Measurements from ENCODE around the gene SFXN5.

GRCh38 chr2:73070643-73071359, 711 bp downstream of the SFXN5 start:
- TF ChIP-seq, protein P1, sequence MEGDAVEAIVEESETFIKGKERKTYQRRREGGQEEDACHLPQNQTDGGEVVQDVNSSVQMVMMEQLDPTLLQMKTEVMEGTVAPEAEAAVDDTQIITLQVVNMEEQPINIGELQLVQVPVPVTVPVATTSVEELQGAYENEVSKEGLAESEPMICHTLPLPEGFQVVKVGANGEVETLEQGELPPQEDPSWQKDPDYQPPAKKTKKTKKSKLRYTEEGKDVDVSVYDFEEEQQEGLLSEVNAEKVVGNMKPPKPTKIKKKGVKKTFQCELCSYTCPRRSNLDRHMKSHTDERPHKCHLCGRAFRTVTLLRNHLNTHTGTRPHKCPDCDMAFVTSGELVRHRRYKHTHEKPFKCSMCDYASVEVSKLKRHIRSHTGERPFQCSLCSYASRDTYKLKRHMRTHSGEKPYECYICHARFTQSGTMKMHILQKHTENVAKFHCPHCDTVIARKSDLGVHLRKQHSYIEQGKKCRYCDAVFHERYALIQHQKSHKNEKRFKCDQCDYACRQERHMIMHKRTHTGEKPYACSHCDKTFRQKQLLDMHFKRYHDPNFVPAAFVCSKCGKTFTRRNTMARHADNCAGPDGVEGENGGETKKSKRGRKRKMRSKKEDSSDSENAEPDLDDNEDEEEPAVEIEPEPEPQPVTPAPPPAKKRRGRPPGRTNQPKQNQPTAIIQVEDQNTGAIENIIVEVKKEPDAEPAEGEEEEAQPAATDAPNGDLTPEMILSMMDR (IDR thresholded peaks at IDR 0.05) = no peak
- TF ChIP-seq POLR2A (IDR thresholded peaks at IDR 0.05) = peak; percentile 62 to 69

Data from Peyer's patch (tissue), 4 donors.